KOPT-K1 (cell line): Measurements from ENCODE around the gene IL33.

Experiments used
- H3K27ac ChIP-seq: fragments of 200-600 bp; sonication (generic); 2 replicates; pipeline ENCODE4 v1.5.1; 2016; ENCODE audit warnings: antibody characterized with exemption, mild to moderate bottlenecking, low read depth, low read length; ENCODE audit not compliant: poor library complexity, severe bottlenecking
- H3K36me3 ChIP-seq: fragments of 200-600 bp; sonication (generic); 2 replicates; pipeline ENCODE4 v1.5.1; 2017; ENCODE audit warnings: antibody characterized with exemption, mild to moderate bottlenecking, low read length, moderate library complexity; ENCODE audit not compliant: insufficient read depth
- H3K9me3 ChIP-seq: fragments of 200-600 bp; sonication (generic); 2 replicates; pipeline ENCODE4 v1.5.1; 2017; ENCODE audit warnings: antibody characterized with exemption, low read length, mild to moderate bottlenecking; ENCODE audit not compliant: insufficient read depth, poor library complexity, severe bottlenecking

Gene IL33

DNA sequence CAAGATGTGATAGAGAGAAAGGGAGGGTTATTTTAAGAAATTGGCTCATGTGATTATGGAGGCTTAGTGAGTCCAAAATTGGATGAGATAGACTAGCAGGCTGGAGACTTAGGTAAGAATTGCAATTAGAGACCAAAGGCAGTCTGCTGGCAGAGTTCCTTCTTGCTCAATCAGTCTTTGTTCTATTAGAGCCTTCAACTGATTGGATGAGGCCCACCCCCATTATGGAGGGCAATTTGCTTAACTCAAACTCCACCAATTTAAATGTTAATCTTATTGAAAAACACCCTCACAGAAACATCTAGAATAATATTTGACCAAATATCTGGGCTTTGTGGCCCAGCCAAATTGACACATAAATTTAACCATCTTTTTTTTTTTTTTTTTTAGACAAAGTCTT lies 88.6 kb downstream of the IL33 start:
- Histone ChIP-seq H3K36me3 (no peaks in the 10 kb centered on the region), H3K9me3 (no peaks in the 10 kb centered on the region), H3K27ac (no peak overlapping the region)

DNA sequence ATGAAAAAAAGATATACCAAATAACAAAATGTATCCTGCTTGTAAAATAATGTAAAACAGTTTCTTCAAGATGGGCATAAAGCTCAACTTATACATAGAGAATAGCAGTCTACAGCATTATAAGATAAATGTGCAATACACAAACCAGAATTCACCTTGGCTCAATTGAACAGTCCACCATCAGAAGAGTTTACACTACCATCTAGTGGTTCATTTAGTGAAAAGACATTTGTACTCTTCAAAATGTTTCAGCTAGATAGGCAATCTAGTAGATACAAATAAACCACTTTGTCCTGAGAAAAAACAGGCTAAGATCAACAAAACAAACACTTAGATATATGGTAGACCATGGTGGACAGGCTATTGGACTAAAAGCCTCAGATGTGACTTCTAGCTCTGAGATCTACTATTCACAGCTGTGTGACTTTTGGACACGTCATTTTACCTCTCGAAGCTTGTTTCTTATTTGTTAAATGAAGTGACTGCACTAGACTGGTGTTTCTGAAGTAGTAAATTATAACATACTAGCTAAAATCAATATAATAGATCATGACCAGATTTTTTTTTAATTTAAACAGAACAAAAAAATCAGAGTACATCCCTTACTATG lies 90.5 kb downstream of the IL33 start:
- H3K27ac ChIP-seq: no peak overlapping the region
- no peaks in the 10 kb centered on the region for H3K9me3 ChIP-seq
- no peaks in the 10 kb centered on the region for H3K36me3 ChIP-seq
